A549 treated with GW870086 at 1 μM for 4 hours (cell line): Measurements from ENCODE around the gene ERP29. TPM values are rescaled to one million over a fixed set of nuclear protein-coding genes. Genes with fewer than 3 reads are reported as not detected.

Experiments
- total RNA-seq: library from RNA; stranded (reverse); fragments of 200-300 nt; extraction: Qiagen RNA extraction; gene quantifications from 5 replicates; pipeline ENCODE4 v1.2.3, GENCODE V29; 2022; ENCODE audit warnings: low read depth

The ERP29 gene
- 117 to 144 TPM (median 125 TPM) in 5 replicates for total RNA-seq

DNA sequence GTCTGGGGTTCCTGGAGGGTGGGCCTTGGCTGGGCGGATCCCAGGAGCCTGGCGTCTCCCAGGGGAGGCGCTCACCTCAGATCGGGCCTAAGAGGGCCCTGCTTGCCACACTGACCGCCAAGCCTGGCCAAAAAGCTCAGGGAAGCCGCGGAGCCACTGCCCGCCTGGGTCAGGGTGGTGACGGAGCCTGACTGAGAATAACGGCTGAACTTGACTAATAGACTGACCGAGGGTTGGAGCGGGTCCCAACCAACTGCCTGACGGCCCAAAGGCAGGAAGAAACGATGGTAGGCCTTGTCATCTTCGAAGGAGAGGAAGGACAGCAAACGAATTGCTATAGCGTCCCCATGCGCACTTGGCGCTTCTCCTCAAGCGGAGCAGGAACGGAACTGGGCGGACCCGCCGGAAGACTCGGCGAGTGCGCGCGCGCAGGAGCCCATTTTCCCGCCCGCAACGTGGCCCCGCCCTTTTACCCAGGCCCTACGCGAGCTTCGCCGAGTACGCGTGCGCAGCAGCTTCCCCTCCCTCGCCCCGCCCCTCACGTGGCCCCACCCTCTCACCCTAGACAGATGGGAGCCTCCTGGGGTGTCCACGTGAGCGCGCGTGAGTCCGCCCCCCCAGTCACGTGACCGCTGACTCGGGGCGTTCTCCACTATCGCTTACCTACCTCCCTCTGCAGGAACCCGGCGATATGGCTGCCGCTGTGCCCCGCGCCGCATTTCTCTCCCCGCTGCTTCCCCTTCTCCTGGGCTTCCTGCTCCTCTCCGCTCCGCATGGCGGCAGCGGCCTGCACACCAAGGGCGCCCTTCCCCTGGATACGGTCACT is at the start of gene ERP29, which contains the start of gene TMEM116:
Gene ERP29 (plus strand): TSS at position 652 of the 826 bp plus-strand sequence. CDS start 40 bp downstream, at position 692.
Gene TMEM116 (minus strand): TSS at position 391 of the 826 bp plus-strand sequence. CDS start 7,895 bp downstream, outside the sequence.

Other genes with a start within 250 kb of the ERP29 start
- 69.5 to 98.4 TPM (median 89.7 TPM) in 5 replicates for gene ALDH2, start 246.5 kb upstream of the ERP29 start, total RNA-seq
- gene MAPKAPK5, start 171.2 kb upstream of the ERP29 start, total RNA-seq: 49.3 to 60.7 TPM (median 59.1 TPM) in 5 replicates
- gene TMEM116, start 261 bp upstream of the ERP29 start, total RNA-seq: 5.1 to 6.6 TPM (median 5.9 TPM) in 5 replicates
- gene NAA25, start 95.4 kb downstream of the ERP29 start, total RNA-seq: 16.7 to 26.3 TPM (median 19.5 TPM) in 5 replicates
- 14.6 to 17.6 TPM (median 17.0 TPM) in 5 replicates for gene TRAFD1, start 112.1 kb downstream of the ERP29 start, total RNA-seq